Stimulated activated naive CD4-positive, alpha-beta T cell (primary cell): ENCODE results near the gene MXRA8.

Source experiments
- DNase-seq, 6 experiments: peaks; one replicate each; lab custom pipeline; 2025; lab: John Stamatoyannopoulos, UW

MXRA8 gene

DNA sequence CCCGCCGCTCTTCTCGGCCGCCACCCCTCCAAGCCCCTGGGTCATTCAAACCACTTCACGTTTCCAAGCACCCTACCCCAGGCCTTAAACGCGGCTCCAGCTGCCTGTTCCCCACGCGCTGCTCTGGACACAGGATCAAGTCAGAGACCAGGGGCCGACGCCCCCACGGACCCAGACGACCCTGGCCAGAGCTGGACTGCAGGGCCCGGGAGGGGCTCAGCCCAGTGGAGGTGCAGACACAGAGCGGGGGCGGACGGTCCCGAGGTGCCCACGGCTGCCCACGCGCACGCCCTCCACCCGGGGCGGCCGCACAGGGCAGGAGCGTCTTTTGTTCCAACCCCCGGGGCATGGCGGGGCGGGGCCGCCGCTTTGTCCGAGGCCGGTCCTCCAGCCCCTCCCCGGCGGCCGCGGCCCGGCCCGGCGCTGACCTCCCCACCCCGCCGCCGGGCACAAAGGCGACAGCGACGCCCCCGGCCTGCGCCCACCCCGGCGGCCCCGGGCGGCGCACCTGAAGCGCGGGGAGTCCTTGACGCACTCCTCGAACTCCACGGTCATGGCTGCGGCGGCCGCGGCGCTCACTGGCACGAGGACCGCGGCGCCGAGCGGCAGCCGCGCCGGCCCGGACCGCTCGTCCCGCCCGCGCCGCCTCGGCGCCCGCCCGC is 51.0 kb downstream of the MXRA8 start:
- no peak for DNase-seq

DNA sequence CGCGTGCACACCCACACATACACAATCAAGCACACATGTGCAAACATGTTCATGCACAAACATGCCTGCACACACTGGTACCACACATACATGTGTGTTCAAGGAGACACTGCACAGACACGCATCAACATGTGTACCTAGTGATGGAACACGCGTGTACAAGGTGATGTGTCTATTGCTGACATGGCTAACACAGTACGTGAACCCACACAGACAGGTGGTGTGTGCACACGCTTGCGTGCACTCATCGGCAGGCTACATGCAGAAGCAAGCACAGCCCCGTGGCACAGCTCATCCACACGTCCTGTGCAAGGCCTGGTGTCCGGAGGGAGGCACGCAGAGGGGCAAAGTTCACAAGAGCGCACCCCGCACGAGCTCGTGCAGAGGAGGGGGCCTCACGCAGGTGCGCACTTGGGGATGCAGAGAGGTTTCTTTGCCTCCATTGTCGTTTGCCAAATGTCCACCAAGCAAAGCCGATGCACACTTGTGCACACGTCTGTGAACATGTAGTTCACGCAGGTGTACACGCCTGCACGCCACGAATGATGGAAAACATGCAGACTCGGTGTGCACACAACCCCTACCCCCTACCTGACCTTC is 51.6 kb downstream of the MXRA8 start:
- DNase-seq: peak in 1 of 6 experiments; percentile 16

DNA sequence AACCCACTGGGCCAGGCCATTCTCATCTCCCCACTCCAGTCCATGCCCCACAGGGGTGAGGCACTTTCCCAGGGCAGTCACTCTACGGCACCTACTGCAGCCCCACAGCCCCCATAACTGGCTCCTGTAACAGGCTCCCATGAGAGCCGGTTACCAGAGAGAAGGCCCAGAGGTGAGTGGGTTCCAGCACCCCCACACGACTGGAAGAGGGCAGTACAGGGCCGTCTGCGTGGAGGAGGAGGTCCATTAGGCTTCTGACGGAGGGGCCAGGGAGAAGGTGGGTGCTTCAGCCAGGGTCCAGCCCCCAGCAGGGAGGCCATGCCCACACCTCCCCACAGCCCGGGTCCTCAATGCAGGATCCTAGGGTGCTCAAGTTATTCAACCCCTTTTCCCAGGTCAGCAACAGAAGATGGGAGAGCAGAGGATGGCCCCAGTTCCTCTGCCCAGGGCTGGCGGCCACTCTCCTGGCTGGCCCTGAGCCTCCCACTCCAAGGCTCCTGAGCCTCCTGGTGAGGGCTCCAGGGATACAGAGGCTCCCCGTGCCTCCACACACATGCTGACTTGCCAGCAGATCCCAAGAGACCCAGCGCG is 52.2 kb downstream of the MXRA8 start:
- no peak for DNase-seq

DNA sequence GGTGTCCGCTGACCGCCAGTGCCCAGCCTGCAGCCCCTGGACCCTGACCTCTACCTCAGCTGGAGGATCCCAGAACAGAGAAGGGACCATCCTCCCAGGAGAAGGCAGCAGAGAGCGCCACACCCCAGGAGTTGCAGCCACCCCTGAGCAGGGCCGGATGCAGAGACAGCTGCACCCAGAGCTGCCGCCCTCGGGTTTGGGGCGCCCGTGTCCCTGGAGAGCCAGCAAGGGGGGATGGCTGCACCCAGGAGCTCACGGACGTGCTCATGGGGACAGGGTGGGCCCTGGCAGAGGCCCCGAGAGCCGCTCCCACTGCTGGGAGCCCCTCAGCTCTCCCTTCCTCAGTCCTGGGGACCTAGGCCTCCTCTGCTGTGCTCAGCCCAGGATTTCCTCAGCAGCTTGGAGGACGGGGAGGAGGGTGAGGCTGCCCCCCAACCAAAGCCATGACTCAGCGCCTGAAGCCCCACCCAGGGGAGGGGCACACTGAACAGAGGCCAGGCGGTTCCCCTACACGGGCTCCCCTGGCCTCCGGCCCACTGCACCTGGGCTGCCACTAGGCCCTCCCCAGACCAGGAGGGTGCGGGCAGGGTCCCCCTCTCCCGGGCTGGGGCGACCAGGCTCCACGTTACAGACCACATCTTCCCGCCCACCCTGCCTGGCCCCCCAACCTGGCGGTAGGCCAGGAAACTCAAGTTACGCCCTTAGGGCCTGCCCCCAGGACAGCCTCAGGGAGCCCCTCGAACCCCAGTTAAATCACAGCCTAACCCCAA is 52.9 kb downstream of the MXRA8 start:
- DNase-seq: peak; percentile 20 to 60 (median 46)

DNA sequence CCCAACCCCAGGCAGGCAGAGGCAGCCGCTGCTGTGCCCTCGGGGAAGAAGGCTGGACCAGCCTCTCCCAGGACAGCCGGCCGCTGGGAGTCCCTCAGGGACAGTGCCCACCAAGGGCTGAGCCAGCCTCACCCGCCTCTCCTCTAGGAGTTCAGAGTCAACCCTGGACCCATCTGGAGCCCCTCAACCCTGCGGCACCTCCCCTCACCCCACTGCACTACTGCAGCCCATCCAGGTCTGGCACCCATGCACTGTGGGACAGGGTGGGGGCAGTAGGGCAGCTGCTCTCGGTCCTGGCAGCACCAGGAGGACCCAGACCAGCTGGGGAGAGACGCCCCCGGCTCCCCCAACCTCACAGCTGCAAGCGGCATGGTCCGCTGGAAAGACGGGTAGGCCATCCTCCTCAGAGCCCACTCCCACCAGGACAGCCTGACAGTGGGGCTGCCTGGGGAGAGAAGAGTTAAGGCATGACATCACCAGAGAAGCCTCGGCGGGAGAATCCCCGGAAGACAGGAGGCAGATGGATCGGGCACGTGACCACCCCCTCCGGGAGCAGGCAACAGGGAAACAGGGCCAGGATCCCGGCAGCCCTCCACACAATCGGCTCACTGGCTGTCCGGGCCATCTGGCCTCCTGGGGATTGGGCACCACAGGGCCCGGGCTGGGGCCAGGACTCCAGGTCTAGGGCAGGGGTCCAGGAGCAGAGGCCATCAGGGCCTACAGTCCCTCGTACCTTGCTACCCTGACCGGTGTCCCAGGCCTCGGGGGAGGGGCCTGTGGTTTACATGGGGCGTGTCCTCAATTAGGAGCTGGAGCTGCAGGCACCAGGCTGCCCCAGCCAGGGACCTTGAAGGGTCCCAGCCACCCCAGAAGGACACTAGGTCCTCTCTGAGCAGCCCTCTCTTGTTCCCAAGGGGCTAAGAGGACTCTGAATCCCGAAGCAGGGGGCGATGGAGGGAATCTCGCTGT is 53.7 kb downstream of the MXRA8 start:
- no peak for DNase-seq

DNA sequence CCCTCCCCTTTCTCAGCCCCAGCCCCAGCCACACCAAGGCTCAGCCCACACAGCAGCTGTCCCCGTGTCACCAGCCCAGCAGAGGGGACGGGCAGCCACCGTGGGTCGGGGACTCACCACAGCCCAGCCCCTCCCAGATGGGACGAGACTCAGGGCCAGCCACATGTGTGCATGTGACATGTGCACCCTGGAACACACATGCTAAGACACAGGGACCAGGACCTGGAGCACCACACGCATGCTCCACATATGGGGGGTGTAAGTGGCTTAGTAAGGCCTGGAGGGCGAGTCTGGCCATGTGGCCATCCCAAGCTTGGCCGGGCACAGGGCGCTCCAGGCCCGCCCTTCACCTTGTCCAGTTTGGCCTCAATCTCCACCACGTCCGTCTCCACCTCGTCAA is 54.6 kb downstream of the MXRA8 start:
- no peak for DNase-seq

DNA sequence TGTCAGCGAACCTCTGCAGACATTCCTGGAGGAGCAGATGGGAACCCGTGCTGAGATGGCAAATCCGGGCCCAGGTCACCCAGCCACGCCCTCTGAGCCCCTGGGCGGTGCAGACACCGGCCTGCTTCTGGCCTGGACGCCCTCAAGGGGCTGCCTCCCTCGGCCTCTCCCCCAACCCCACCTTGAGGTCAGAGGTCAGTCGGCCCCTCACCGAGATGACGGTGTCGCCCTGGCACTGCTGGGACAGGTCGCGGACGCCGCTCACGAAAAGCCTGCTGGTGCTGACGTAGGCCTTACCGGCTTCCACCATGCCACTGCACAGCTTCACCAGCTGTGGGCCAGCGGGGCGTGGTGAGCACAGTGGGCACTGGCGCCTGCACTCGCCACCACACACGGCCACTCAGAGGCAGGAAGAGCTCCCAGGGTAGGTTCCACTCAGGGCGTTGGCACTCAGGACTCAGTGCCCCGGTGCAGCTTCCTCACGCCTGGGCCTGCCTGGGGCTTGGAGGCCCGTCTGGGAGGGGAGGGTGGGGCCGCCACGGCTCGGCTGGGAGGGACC is 55.3 kb downstream of the MXRA8 start:
- no peak for DNase-seq
